PC-3 (cell line): ENCODE measurements around the gene TTC22. TPM values are rescaled to one million over a fixed set of nuclear protein-coding genes. Genes with fewer than 3 reads are reported as not detected.

Source experiments
- ATAC-seq: fragments of 200-7000 bp; cut with Tn5 transposase; 2 replicates; pipeline ENCODE4 v1.9.1; 2020; ENCODE audit warnings: mild to moderate bottlenecking, moderate library complexity
- BruUV-seq: library from RNA; stranded (reverse); fragments of 400-500 nt; replicated peaks from 2 replicates; lab custom pipeline; 2021; lab: Mats Ljungman, UMichigan
- CTCF ChIA-PET: fragments of 300-600 bp; sonication (Branson Sonifier 250); formaldehyde crosslinking; loops from one replicate; lab custom pipeline; 2022; ENCODE audit warnings: antibody characterized with exemption; lab: Charles Lee
- POLR2A ChIA-PET: fragments of 300-600 bp; sonication (Branson Sonifier 250); formaldehyde crosslinking; loops from one replicate; lab custom pipeline; 2022; ENCODE audit warnings: antibody characterized with exemption; ENCODE audit not compliant: unreplicated experiment; lab: Charles Lee
- DNase-seq: peaks from one replicate; pipeline ENCODE4 v3.0.0-alpha.2; 2015
- H2AFZ ChIP-seq: fragments of 300-600 bp; sonication (generic); 2 replicates; pipeline ENCODE4 v1.6.0; 2016; ENCODE audit warnings: antibody characterized with exemption, low read length
- H3F3A ChIP-seq: fragments of 300-600 bp; sonication (generic); one replicate; pipeline ENCODE4 v1.6.0; 2017; ENCODE audit warnings: antibody characterized with exemption, low read length, control low read depth, mild to moderate bottlenecking; ENCODE audit not compliant: unreplicated experiment
- H3K27ac ChIP-seq: fragments of 300-600 bp; sonication (generic); 2 replicates; pipeline ENCODE4 v1.5.1; 2016; ENCODE audit warnings: mild to moderate bottlenecking, low read length
- H3K27me3 ChIP-seq: fragments of 300-600 bp; sonication (generic); 2 replicates; pipeline ENCODE4 v1.6.1; 2016; ENCODE audit warnings: low read length, mixed read lengths
- H3K36me3 ChIP-seq: fragments of 300-600 bp; sonication (generic); 2 replicates; pipeline ENCODE4 v1.6.1; 2016; ENCODE audit warnings: low read depth, mixed run types, low read length, mixed read lengths
- H3K4me1 ChIP-seq: fragments of 300-600 bp; sonication (generic); 2 replicates; pipeline ENCODE4 v1.5.1; 2016; ENCODE audit warnings: low read length; ENCODE audit not compliant: insufficient read depth
- H3K4me2 ChIP-seq: fragments of 300-600 bp; sonication (generic); 2 replicates; pipeline ENCODE4 v1.6.0; 2016; ENCODE audit warnings: low read length
- H3K4me3 ChIP-seq: fragments of 300-600 bp; sonication (generic); 2 replicates; pipeline ENCODE4 v1.5.1; 2016; ENCODE audit warnings: mild to moderate bottlenecking, low read length, mixed read lengths
- H3K79me2 ChIP-seq: fragments of 300-600 bp; sonication (generic); 2 replicates; pipeline ENCODE4 v1.6.1; 2017; ENCODE audit warnings: low read length, mixed read lengths
- H3K9ac ChIP-seq: fragments of 300-600 bp; sonication (generic); 2 replicates; pipeline ENCODE4 v1.6.0; 2016; ENCODE audit warnings: mild to moderate bottlenecking, low read length
- H3K9me2 ChIP-seq: fragments of 300-600 bp; sonication (generic); replicated peaks from 2 replicates; pipeline ENCODE4 v1.6.1; 2016; ENCODE audit warnings: mixed run types, low read length, mixed read lengths
- H3K9me3 ChIP-seq: fragments of 300-600 bp; sonication (generic); 2 replicates; pipeline ENCODE4 v1.6.1; 2016; ENCODE audit warnings: low read length, mixed read lengths
- H4K20me1 ChIP-seq: fragments of 300-600 bp; sonication (generic); 2 replicates; pipeline ENCODE4 v1.6.1; 2016; ENCODE audit warnings: low read length, mixed read lengths
- EZH2 ChIP-seq: fragments of 300-600 bp; sonication (generic); IDR thresholded peaks from one replicate; pipeline ENCODE4 v1.6.1; 2017; ENCODE audit warnings: antibody characterized with exemption, mild to moderate bottlenecking, low read length; ENCODE audit not compliant: unreplicated experiment
- EZH2phosphoT487 ChIP-seq: fragments of 300-600 bp; sonication (generic); IDR thresholded peaks from 2 replicates; pipeline ENCODE4 v1.6.1; 2018; ENCODE audit warnings: mild to moderate bottlenecking, antibody characterized with exemption, low read length, borderline replicate concordance
- intact Hi-C: fragments of 100-400 bp; cut with micrococcal nuclease; formaldehyde crosslinking; loops from 2 replicates; pipeline ENCODE4 v1.9.0; 2023
- total RNA-seq: library from RNA; depleted of rRNA; stranded (reverse); fragments of >200 nt; gene quantifications from 2 replicates; pipeline ENCODE4 v1.2.3, GENCODE V29; 2014
- TF ChIP-seq, protein P1 (sequence below): fragments of 300-600 bp; sonication (generic); conservative IDR thresholded peaks from 2 replicates; pipeline ENCODE4 v1.5.1; 2017; ENCODE audit warnings: antibody characterized with exemption, low read depth, mild to moderate bottlenecking, low read length

The TTC22 gene
- total RNA-seq, 1 experiment from 2014 or later = 21.8 TPM

- TF ChIP-seq EZH2 (no peak), EZH2phosphoT487 (no peak)
- TF ChIP-seq, protein P1, sequence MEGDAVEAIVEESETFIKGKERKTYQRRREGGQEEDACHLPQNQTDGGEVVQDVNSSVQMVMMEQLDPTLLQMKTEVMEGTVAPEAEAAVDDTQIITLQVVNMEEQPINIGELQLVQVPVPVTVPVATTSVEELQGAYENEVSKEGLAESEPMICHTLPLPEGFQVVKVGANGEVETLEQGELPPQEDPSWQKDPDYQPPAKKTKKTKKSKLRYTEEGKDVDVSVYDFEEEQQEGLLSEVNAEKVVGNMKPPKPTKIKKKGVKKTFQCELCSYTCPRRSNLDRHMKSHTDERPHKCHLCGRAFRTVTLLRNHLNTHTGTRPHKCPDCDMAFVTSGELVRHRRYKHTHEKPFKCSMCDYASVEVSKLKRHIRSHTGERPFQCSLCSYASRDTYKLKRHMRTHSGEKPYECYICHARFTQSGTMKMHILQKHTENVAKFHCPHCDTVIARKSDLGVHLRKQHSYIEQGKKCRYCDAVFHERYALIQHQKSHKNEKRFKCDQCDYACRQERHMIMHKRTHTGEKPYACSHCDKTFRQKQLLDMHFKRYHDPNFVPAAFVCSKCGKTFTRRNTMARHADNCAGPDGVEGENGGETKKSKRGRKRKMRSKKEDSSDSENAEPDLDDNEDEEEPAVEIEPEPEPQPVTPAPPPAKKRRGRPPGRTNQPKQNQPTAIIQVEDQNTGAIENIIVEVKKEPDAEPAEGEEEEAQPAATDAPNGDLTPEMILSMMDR = no peak
- no peaks in the 10 kb centered on the region for H3K9me2 ChIP-seq
- no peaks in the 10 kb centered on the region for H3K9me3 ChIP-seq
- no peaks in the 10 kb centered on the region for H3K4me1 ChIP-seq
- ATAC-seq (no peak), DNase-seq (no peak)
- no peak overlapping the region for H2AFZ ChIP-seq
- H3K36me3 ChIP-seq = peaks cover 34% of the 10 kb centered on the region
- H3K4me3 ChIP-seq = no peak overlapping the region
- no peaks in the 10 kb centered on the region for H3K27me3 ChIP-seq
- H4K20me1 ChIP-seq = no peaks in the 10 kb centered on the region
- intact Hi-C loops = no loop called here
- CTCF ChIA-PET = no interaction called here
- BruUV-seq = no TSS peak
- no peak overlapping the region for H3K9ac ChIP-seq
- no peaks in the 10 kb centered on the region for H3K79me2 ChIP-seq
- POLR2A ChIA-PET = no interaction called here
- H3F3A ChIP-seq = no peaks in the 10 kb centered on the region
- H3K4me2 ChIP-seq = no peak overlapping the region
- H3K27ac ChIP-seq = no peak overlapping the region
Observed at GRCh38 chr1:54742282-54742681, 58.8 kb downstream of the TTC22 start.

DNA sequence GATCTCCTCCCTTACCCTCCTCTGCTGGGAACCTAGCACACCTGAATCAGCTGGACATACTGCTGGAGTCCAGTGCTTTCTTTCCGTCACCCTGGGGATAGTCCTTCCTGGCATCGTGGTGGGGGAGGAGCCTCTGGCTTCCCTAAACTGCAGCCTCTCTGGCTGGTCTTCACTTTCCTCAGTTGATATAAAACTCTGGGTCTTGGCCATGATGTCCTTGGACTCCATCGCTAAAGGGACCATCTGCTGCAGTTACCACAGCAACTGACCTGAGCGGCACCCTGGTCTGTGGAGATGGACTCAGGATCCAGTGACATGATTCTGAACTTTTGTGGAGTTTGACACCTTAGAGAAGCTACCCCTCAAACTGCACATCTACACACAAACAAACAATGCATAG is 59.6 kb downstream of the TTC22 start:
- POLR2A ChIA-PET = no interaction called here
- TF ChIP-seq, protein P1 = no peak
- TF ChIP-seq EZH2phosphoT487 (no peak), EZH2 (no peak)
- peaks cover 41% of the 10 kb centered on the region for H3K36me3 ChIP-seq
- H4K20me1 ChIP-seq = no peaks in the 10 kb centered on the region
- no peaks in the 10 kb centered on the region for H3F3A ChIP-seq
- ATAC-seq (no peak), DNase-seq (no peak)
- H3K9me3 ChIP-seq = no peaks in the 10 kb centered on the region
- no peaks in the 10 kb centered on the region for H3K27me3 ChIP-seq
- no peak overlapping the region for H3K4me3 ChIP-seq
- H2AFZ ChIP-seq = no peak overlapping the region
- no peaks in the 10 kb centered on the region for H3K4me1 ChIP-seq
- H3K27ac ChIP-seq = no peak overlapping the region
- H3K9me2 ChIP-seq = no peaks in the 10 kb centered on the region
- BruUV-seq = no TSS peak
- CTCF ChIA-PET = no interaction called here
- H3K79me2 ChIP-seq = no peaks in the 10 kb centered on the region
- no peak overlapping the region for H3K9ac ChIP-seq
- intact Hi-C loops = no loop called here
- no peak overlapping the region for H3K4me2 ChIP-seq

GRCh38 chr1:54738244-54738643 is 62.9 kb downstream of the TTC22 start:
- POLR2A ChIA-PET = no interaction called here
- no peak for DNase-seq
- Histone ChIP-seq H3K9me3 (no peaks in the 10 kb centered on the region), H3K9me2 (no peaks in the 10 kb centered on the region), H3K9ac (no peak overlapping the region), H3F3A (no peaks in the 10 kb centered on the region), H3K4me1 (no peaks in the 10 kb centered on the region), H4K20me1 (no peaks in the 10 kb centered on the region), H3K36me3 (peaks cover 49% of the 10 kb centered on the region), H3K27ac (no peak overlapping the region), H3K79me2 (no peaks in the 10 kb centered on the region), H3K4me2 (no peak overlapping the region), H2AFZ (no peak overlapping the region), H3K27me3 (no peaks in the 10 kb centered on the region), H3K4me3 (no peak overlapping the region)
- BruUV-seq = no TSS peak
- CTCF ChIA-PET = no interaction called here
- intact Hi-C loops = no loop called here
- TF ChIP-seq EZH2phosphoT487 (no peak), EZH2 (no peak)
- TF ChIP-seq, protein P1 = no peak
- ATAC-seq = no peak
